NCI-H345 (cell line): ENCODE measurements around the gene GRIP2.

Experiments used
- DNase-seq: peaks from one replicate; lab custom pipeline; 2025; lab: John Stamatoyannopoulos, UW

The GRIP2 gene

DNA sequence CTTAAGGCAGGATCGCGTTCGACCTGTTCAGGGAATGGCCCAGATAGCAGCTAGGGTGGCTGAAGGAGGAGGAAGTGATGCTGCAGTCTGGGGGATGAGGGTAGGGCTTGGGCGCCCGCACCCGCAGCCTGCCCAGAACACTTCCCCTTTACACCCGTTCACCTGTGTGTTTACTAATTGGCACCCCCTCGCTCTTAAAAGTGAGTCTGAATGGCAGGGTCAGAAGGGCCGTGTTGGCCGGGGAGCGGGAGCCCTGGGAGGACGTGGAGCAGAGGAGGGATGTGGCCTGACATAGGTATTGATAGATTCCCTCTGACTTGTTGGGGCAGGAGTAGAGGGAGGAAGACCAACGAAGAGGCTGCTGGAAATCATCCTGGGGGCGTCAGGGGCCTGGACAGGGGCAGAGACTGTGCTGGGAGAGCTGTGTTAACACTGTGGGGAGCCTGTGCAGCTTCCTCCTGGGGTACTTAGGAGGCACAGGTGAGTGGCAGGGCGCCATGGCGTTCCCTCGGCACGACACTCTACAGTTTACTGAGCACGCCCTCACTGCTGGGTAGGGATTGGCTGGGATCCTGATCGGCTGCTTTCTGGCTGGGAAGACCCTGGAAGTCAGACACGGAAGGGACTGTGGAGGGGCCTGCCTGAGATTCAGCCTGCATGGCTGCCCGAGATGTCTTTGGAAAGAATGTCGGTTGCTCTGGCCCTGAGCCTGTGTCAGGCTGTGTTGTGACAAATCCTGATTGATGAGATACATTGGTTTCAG is 86.1 kb downstream of the GRIP2 start:
- no peak for DNase-seq

DNA sequence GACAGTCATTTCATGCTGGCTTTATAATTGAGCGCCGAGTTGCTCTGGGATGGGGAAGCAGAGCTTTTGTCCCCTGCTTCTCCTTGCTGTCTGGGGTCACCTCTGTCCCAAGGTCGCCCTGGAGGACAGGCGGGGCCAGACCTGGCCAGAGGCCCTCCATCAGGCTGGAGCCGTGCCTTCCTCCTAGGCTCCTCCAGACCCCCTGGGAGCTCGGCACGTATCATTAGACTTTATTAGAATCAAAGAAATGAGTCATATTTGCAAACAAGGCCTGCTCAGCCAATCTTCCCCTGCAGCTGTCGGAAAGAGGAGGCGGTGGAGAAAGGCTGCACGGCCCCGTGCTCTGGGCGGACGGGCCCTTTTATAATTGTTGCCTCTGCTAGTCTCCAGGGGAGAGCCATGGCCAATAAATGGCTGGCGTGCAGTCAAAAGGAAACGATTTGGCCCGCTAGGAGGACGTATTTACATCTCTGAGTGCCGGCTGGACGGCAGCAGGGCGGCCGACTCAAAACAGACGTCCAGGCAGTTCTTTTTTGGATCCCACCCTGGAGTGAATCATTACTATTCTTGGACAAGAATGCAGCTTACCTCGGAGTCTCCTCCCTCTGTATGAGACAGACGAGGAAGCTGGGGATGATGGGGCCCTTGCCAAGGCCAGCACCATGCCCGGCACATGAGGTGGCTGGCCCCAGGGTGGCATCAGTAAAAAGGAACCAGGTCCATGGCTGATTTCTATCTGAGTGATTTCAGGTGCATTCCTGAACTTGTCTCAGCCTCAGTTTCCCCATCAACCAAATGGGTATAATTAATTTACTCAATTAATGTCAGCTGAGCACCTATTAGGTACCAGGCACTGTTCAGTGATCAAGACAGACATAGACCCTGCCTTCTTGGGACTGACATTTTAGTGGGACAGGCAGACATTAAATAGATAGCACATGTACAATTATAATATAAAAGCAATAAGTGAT is 87.1 kb downstream of the GRIP2 start:
- peak; percentile 80 for DNase-seq

- DNase-seq: peak; percentile 5
These were observed 88.0 kb downstream of the GRIP2 start for GRCh38 chr3:14451844-14452739.

DNA sequence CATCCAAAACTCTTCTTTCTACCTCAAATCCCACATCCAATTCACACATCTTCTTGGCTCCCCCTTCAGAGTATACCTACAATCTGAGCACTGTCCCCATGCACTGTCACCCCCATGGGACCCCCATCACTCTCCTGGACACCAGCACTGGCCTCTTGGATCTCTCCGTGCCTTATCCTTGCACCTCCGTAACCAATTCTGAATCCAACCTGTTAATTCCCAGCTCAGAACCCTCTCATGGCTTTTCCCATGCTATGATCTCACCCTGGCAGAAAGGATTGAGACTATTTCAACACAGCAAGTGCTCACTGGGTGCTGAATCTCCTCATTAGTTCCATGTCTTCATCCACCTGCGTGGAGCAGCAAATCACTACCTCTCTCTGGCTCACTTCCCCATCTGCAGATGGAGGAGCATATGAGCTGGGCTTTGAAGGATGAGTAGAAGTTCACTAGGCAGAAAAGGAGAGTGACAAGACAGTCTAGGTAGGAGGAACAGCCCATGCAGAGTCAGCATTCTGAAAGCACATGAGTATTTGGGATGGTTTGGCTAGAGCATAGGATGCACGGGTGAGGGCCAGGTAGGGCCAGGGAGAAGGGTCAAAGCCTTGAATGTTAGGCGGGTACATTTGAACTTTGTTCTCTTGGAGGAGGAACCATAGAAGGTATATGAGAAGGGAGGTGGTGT is 89.1 kb downstream of the GRIP2 start:
- no peak for DNase-seq

- DNase-seq: no peak
These were observed 89.6 kb downstream of the GRIP2 start for GRCh38 chr3:14450506-14450905.

DNA sequence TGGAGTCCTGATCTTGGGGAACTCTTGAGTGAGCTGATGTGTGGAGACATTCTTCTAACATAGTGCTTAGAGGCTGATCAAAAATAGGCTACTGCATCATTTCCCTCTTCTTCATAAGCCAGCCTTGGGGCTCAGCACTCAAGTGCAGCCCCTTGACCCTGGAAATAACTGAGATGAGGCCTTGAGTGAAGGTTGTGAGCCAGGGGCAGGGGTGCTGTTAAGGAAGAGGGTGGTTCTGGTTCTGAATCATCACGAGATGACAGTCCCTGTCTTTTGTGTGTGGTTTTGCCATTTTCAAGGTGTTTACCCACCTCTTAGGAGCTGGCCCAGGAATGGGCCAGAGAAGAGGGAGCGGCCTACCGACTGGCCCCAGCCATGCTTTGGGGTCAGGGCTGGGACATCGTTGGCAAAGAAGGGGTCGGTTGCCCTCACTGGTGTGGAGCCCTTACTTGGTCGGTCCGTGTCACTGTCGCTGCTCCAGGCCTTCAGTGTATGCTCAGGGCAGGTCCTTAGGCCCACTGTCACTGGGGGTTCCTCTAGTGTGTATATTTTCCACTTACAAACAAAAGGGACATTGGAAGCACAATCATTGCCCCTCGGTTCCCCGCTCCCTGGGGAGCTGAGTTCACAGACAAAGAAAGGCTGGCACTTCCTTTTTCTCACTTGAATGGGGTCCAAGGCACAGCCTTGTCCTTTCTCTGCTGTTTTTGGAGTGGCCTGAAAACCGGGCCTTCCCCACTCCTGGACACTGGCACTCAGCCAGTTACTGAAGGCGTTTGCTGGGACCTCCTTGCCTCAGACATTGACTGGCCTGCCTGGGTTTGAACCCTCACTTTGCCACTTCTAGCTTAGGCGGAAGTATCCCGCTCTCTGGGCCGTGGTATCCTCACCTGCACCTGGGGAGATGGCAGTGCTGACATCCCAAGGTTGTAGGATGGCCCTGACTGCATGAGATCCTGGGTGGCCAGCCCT is 91.1 kb downstream of the GRIP2 start:
- DNase-seq: peak; percentile 4

DNA sequence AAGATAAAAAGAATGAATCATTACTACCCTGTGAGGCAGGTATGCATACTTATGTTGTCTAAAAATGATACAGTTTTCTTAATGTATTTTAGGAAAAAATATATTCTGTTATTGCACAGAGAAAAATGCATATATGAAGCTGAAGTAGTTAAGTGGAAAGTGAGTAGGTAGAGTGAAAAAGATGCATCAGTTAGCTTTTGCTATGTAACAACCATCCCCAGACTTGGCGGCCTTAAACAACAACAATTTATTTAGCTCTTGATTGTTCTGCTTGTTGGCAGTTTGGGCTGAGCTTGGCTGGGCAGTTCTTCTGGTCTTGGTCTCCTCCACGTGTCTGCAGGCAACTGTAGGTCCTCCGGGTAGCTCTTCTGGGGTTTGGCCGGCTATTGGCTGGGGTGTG is 92.1 kb downstream of the GRIP2 start:
- DNase-seq: no peak

DNA sequence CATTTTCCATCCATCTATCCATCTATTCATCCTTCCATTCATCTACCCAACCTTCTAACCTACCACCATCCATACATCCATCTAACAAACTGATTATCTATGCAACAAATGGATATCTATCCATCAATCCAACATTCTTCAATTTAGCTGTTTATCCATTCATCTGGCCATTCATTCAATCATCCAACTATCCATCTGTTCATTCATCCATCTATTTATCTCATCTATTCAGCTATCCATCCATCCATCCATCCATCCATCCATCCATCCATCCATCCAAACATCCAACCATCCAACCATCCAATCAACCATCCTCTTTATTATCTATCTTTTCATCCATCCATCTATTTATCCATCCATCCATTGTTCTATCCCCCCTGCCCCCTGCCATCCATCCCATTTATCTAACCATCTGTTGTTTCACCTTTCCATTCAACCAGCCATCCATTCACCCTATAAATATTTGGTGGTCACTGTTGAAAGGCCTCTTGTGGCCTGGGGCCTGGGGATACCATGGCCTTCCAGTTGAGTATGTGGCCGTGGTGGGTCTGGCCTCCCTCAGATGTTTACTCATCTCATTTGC is 93.1 kb downstream of the GRIP2 start:
- no peak for DNase-seq

DNA sequence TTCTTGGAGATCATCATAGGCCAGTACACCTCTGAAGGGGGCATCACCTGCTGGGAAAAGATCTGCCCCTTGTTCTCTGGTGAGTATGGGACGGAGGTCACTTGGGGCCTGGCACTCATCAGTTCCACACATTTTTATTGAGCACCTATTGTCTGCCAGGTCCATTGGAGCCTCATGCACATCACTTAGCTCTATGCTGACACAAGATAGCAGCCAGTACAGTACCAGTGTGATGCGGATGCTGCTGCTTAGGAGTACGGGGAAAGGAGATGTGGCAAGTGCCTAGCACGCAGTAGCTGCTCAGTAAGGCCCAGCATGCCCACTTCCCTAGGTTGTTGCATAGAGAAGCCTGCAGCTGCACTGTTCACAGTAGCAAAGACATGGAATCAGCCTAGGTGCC is 94.4 kb downstream of the GRIP2 start:
- no peak for DNase-seq

- no peak for DNase-seq
These were observed 95.8 kb downstream of the GRIP2 start for GRCh38 chr3:14444380-14444779.

GRCh38 chr3:14441920-14442300 is 98.2 kb downstream of the GRIP2 start:
- no peak for DNase-seq

DNA sequence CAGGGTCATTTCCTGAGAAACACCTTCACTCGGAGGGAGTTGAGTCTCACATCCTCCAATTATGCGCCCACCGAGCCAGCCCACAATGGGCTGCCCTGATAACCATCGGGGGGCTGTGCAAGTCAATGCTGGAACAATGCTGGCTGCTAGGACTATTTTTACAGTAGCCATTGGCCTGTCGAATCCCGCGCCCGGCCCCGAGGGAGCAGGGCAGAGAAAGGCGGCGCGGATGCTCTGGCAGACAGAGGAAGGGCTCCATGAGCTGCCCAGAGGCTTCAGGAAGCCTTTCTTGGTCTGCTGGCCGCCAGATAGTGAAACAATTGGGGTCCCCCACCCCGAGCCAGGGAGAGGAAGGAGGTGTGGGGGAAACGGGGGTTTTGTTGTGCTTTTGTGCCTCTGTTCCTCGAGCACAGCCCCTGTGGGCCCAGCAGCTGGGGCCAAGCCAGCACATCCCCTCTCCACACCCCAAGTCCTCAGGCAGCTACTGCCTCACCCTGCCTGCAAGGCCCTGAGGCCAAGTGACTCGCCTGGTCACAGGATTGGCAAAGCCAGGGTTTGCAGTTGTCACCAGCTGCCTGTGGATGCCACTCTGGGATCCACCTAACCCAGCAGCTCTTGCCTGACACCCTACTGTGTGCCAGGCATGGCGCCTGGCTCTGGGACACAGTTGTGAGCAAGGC is 98.8 kb downstream of the GRIP2 start:
- no peak for DNase-seq

DNA sequence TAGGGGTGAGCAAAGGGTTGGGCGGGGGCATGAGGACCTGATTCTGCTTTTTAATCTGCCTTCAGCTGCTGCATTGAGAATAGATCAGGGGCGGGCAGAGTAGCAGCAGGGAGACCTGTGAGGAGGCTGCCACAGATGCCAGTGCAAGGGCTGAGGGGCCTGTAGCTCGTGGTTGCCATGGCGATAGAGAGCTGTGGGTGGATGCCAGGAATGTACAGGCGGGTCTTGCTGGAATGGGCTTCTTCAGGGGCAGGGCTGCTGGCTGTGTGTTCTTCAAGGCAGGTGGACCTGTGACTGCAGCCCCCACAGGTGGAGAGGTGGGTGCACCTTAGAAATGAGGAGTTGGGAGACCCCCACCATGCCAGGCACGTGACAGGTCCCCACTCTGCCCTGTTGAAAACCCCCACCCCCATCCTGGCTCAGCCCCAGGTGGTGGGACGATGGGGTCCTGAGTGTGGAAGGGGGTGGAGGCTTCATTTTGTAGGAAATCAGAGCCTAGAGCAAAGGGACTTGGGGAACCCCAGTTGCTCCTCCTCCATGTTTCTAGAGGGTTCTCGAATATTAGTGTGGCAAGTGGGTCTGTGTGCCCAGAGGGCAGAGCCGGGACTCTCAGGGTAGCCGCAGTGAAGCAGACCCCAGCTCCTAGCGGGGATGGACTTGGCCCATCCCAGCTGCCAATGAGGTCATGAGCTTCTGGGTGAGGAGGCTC is 99.5 kb downstream of the GRIP2 start:
- peak; percentile 37 for DNase-seq

- peak; percentile 28 for DNase-seq
These were observed 100.0 kb downstream of the GRIP2 start for GRCh38 chr3:14440168-14440518.

DNA sequence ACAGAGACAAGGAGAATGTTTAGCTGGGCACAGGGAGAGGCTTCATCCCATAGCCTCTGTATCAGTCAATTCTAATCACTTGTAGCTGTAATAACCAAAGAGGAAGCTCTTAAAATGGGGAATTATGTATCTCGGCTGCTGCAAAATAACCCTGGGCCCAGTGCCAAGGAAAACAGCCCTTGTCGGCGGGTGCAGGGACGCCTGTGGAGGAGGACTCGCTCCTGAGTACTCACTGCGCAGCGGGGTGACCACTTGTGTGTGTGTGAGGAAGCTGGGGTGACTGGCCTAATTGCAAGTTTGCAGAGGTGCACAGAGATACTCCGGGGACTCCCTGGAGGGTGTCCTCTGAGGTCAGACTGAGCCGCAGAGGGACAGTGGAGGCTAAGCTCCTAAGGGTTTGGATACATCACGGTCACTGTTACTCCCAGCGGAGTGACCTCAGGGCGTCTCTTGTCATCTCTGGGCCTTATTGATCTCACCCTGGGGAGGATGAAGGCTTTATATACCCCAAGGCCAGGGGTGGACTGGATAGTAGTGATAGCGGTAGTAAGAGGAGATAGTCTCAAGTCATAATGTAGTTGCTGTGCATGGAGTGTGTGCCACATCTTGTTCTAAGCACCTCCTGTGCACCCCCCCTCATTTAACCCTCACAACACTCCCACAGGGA is 100.5 kb downstream of the GRIP2 start:
- peak; percentile 94 for DNase-seq
